Hepatocyte (in vitro differentiated cells): ENCODE data around the gene BRD3OS. TPM values are rescaled to one million over a fixed set of nuclear protein-coding genes. Genes with fewer than 3 reads are reported as not detected.

Source experiments
- DNase-seq: peaks from one replicate; pipeline ENCODE4 v3.0.0-alpha.2; 2016; ENCODE audit warnings: low spot score
- H2AFZ ChIP-seq: fragments of 200-600 bp; sonication (generic); 2 replicates; pipeline ENCODE4 v1.6.0; 2016; ENCODE audit warnings: antibody characterized with exemption, mild to moderate bottlenecking
- H3K27ac ChIP-seq: fragments of 200-600 bp; sonication (generic); 2 replicates; pipeline ENCODE4 v1.5.1; 2016; ENCODE audit warnings: mild to moderate bottlenecking
- H3K27me3 ChIP-seq: fragments of 200-600 bp; sonication (generic); 2 replicates; pipeline ENCODE4 v1.6.1; 2016
- H3K36me3 ChIP-seq: fragments of 200-600 bp; sonication (generic); replicated peaks from 2 replicates; pipeline ENCODE4 v1.5.1; 2016; ENCODE audit warnings: low read depth; ENCODE audit not compliant: insufficient read depth
- H3K4me1 ChIP-seq: fragments of 200-600 bp; sonication (generic); 2 replicates; pipeline ENCODE4 v1.5.1; 2016; ENCODE audit warnings: mild to moderate bottlenecking, moderate library complexity; ENCODE audit not compliant: insufficient read depth
- H3K4me2 ChIP-seq: fragments of 200-600 bp; sonication (generic); 2 replicates; pipeline ENCODE4 v1.6.0; 2016
- H3K4me3 ChIP-seq: fragments of 200-600 bp; sonication (generic); 2 replicates; pipeline ENCODE4 v1.5.1; 2016; ENCODE audit warnings: mild to moderate bottlenecking
- H3K79me2 ChIP-seq: fragments of 200-600 bp; sonication (generic); 2 replicates; pipeline ENCODE4 v1.6.0; 2017; ENCODE audit warnings: mild to moderate bottlenecking
- H3K9me2 ChIP-seq: fragments of 200-600 bp; sonication (generic); replicated peaks from 2 replicates; pipeline ENCODE4 v1.6.0; 2017; ENCODE audit warnings: mild to moderate bottlenecking; ENCODE audit not compliant: insufficient read depth
- H3K9me3 ChIP-seq: fragments of 200-600 bp; sonication (generic); 2 replicates; pipeline ENCODE4 v1.5.1; 2016; ENCODE audit warnings: low read depth, mild to moderate bottlenecking
- H4K20me1 ChIP-seq: fragments of 200-600 bp; sonication (generic); 2 replicates; pipeline ENCODE4 v1.6.0; 2016; ENCODE audit warnings: mild to moderate bottlenecking; ENCODE audit not compliant: insufficient read depth, poor library complexity, severe bottlenecking
- CTCF ChIP-seq: fragments of 200-600 bp; sonication (generic); IDR thresholded peaks from 2 replicates; pipeline ENCODE4 v1.5.1; 2016; ENCODE audit warnings: antibody characterized with exemption, mild to moderate bottlenecking; ENCODE audit not compliant: poor library complexity
- EZH2 ChIP-seq: fragments of 200-600 bp; sonication (generic); IDR thresholded peaks from 2 replicates; pipeline ENCODE4 v1.6.1; 2016; ENCODE audit warnings: antibody characterized with exemption, mild to moderate bottlenecking, borderline replicate concordance
- EZH2phosphoT487 ChIP-seq: fragments of 200-600 bp; sonication (generic); IDR thresholded peaks from one replicate; pipeline ENCODE4 v1.6.1; 2018; ENCODE audit warnings: antibody characterized with exemption, mild to moderate bottlenecking, low read depth, moderate library complexity; ENCODE audit not compliant: unreplicated experiment, severe bottlenecking
- WGBS: methylation state at CpG from one replicate; pipeline ENCODE4 v1.1.6; 2016; ENCODE audit warnings: low lambda C conversion rate; ENCODE audit errors: missing lambda C conversion rate; 5-methylcytosine and 5-hydroxymethylcytosine counted together
- polyA plus RNA-seq: library from polyadenylated mRNA; unstranded; fragments of >200 nt; fragmentation: Nextera tagmentation; extraction: Ambion mirVana; gene quantifications from 2 replicates; pipeline ENCODE4 v1.2.1, GENCODE V29; 2016
- total RNA-seq: library from RNA; depleted of rRNA; stranded (reverse); fragments of >200 nt; gene quantifications from 2 replicates; pipeline ENCODE4 v1.2.3, GENCODE V29; 2014

The BRD3OS gene
- total and polyA plus RNA-seq, 2 experiments from 2014 or later: 13.4 to 14.9 TPM

DNA sequence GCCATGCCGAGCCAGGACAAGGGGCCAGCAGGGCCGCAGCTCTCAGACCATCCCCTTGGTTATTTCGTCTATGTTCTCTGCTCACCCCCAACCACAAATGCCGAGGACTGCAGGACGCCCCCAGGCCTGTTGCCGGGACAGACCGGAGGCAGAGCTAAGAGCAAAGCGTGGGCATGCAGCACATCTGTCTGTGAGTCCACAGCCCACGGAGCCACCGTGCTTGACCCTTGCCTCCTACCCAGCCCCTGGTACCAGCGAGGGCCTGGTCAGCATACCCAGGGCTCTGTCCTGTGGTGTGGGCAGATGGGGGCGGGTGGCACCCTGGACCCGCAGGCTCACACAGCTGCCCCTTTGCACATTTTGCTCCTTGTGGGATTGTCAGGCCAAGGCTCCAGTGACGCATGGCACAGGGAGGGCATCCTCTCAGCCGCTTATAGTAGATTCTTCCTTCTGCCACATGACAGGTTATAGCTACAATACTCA, 37.8 kb downstream of the BRD3OS start:
- no peak for DNase-seq
- H2AFZ ChIP-seq: no peak overlapping the region
- 92% methylated on average over 15 of the region's 15 CpGs for WGBS
- H3K4me1 ChIP-seq: peaks cover 28% of the 10 kb centered on the region
- peaks cover 90% of the 10 kb centered on the region for H3K79me2 ChIP-seq
- no peak overlapping the region for H3K4me3 ChIP-seq
- peaks cover 87% of the 10 kb centered on the region for H4K20me1 ChIP-seq
- no peaks in the 10 kb centered on the region for H3K9me3 ChIP-seq
- H3K27ac ChIP-seq: no peak overlapping the region
- no peak overlapping the region for H3K4me2 ChIP-seq
- H3K9me2 ChIP-seq: no peaks in the 10 kb centered on the region
- TF ChIP-seq EZH2phosphoT487: no peak
- no peak for TF ChIP-seq CTCF
- no peak for TF ChIP-seq EZH2
- no peaks in the 10 kb centered on the region for H3K36me3 ChIP-seq
- no peaks in the 10 kb centered on the region for H3K27me3 ChIP-seq

DNA sequence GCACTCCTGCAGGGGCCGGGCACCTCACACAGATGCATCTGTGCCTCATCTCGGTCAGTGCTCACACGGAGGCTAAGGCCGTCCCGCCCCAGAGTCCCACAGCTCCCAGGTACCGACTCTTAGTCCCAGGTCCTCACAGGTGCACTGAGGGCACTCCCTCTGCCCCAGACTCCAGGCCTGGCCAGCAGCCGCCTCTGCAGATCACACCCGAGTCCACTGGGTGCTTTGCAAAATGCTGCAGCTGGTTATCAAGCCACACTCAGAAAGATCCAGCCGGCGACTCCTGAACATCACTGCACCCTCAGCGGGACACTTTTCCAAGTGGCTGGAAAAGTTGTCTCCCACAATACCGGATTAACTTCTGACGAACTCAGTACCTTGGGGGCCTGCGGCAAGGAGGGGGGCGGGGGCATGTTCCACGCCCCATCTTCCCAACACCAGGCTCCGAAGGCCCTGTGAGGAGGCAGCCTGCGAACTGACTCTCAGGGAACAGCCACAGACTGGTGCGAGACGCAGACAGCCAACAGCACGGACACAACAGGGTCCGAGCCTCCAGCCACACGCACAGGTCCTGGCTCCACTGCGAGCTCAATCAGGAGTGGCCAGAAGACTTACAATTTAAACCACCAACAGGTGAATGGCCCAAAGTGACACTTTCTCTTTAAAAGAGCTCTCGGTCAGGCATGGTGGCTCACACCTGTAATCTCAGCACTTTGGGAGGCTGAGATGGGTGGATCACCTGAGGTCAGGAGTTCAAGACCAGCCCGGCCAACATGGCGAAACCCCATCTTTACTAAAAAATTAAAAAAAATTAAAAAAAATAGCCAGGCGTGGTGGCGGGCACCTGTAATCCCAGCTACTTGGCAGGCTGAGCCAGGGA, 38.5 kb downstream of the BRD3OS start:
- no peaks in the 10 kb centered on the region for H3K9me2 ChIP-seq
- DNase-seq: no peak
- peaks cover 84% of the 10 kb centered on the region for H3K79me2 ChIP-seq
- H3K36me3 ChIP-seq: no peaks in the 10 kb centered on the region
- H2AFZ ChIP-seq: no peak overlapping the region
- H3K9me3 ChIP-seq: no peaks in the 10 kb centered on the region
- peaks cover 81% of the 10 kb centered on the region for H4K20me1 ChIP-seq
- H3K27ac ChIP-seq: no peak overlapping the region
- H3K4me2 ChIP-seq: no peak overlapping the region
- H3K4me1 ChIP-seq: peaks cover 21% of the 10 kb centered on the region
- no peak overlapping the region for H3K4me3 ChIP-seq
- no peaks in the 10 kb centered on the region for H3K27me3 ChIP-seq
- TF ChIP-seq CTCF (no peak), EZH2phosphoT487 (no peak), EZH2 (no peak)
- WGBS: 94% methylated on average over 27 of the region's 29 CpGs

- Histone ChIP-seq H2AFZ (no peak overlapping the region), H3K27ac (no peak overlapping the region), H3K27me3 (peaks cover 5% of the 10 kb centered on the region), H3K9me2 (no peaks in the 10 kb centered on the region), H3K4me3 (no peak overlapping the region), H3K36me3 (no peaks in the 10 kb centered on the region), H3K79me2 (peaks cover 75% of the 10 kb centered on the region), H4K20me1 (peaks cover 72% of the 10 kb centered on the region), H3K4me2 (no peak overlapping the region), H3K9me3 (no peaks in the 10 kb centered on the region), H3K4me1 (peaks cover 12% of the 10 kb centered on the region)
- WGBS: 95% methylated on average over 7 of the region's 7 CpGs
- TF ChIP-seq EZH2phosphoT487 (no peak), EZH2 (no peak), CTCF (no peak)
- no peak for DNase-seq
Measured at GRCh38 chr9:134064711-134065110, 39.4 kb downstream of the BRD3OS start.
